ENCODE measurements around the gene NAP1L2. TPM values are rescaled to one million over a fixed set of nuclear protein-coding genes. Genes with fewer than 3 reads are reported as not detected.

NAP1L2 gene, protein sequence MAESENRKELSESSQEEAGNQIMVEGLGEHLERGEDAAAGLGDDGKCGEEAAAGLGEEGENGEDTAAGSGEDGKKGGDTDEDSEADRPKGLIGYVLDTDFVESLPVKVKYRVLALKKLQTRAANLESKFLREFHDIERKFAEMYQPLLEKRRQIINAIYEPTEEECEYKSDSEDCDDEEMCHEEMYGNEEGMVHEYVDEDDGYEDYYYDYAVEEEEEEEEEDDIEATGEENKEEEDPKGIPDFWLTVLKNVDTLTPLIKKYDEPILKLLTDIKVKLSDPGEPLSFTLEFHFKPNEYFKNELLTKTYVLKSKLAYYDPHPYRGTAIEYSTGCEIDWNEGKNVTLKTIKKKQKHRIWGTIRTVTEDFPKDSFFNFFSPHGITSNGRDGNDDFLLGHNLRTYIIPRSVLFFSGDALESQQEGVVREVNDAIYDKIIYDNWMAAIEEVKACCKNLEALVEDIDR
- total RNA-seq: 1 to 10 TPM; 4.5 to 5.7 (median 5.0) TPM

DNA sequence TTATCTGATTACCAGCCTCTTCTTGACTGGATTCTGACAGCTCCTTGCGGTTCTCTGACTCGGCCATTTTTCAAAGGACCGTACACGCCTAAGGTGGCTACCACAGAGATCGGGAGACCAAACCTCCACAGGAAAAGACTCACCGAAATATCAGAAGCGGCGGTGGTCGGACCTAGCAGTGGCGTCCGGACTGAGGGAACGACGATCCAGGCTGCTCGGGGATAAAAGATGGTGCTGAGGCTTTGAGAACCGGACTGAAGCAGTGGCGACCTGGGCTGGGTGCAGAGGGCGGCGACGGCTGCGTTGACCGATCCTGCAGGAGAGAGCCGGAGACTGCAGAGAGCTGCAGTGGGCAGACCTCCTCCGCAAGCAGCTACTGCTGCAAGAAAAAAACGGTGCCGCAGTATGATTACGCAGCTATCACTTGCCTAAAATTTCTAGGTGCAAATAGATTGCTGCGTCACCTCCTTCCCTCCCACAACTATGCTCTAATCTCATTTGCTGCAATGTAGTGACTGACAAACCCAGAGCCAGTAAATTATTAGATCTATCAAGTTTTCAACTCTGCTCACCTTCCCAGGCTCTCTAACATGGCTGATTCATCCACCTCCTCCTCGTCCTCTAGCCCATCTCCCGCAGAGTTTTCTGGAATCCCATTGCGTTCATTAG is at the start of gene NAP1L2:
NAP1L2 (minus strand) TSS at position 426 of the 669 bp plus-strand sequence; CDS start at position 67, 359 bp downstream.
- intact Hi-C loops (cut with DNase I; ENCODE audit: low total_unique reads): no loop called here
- peak; percentile 13 to 84 for DNase-seq (ENCODE audit: low spot score in 2 of 2)
- 0 to 47% methylated on average over 27 to 30 of the region's 30 CpGs for WGBS, 2 donors
- H3K4me3 ChIP-seq (ENCODE audit: low read depth, poor library complexity, severe bottlenecking): peak within 1 kb of the TSS; percentile 28
- TF ChIP-seq POLR2A (IDR thresholded peaks at IDR 0.05): no peak
- TF ChIP-seq, protein P1, sequence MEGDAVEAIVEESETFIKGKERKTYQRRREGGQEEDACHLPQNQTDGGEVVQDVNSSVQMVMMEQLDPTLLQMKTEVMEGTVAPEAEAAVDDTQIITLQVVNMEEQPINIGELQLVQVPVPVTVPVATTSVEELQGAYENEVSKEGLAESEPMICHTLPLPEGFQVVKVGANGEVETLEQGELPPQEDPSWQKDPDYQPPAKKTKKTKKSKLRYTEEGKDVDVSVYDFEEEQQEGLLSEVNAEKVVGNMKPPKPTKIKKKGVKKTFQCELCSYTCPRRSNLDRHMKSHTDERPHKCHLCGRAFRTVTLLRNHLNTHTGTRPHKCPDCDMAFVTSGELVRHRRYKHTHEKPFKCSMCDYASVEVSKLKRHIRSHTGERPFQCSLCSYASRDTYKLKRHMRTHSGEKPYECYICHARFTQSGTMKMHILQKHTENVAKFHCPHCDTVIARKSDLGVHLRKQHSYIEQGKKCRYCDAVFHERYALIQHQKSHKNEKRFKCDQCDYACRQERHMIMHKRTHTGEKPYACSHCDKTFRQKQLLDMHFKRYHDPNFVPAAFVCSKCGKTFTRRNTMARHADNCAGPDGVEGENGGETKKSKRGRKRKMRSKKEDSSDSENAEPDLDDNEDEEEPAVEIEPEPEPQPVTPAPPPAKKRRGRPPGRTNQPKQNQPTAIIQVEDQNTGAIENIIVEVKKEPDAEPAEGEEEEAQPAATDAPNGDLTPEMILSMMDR (IDR thresholded peaks at IDR 0.05): no peak

DNA sequence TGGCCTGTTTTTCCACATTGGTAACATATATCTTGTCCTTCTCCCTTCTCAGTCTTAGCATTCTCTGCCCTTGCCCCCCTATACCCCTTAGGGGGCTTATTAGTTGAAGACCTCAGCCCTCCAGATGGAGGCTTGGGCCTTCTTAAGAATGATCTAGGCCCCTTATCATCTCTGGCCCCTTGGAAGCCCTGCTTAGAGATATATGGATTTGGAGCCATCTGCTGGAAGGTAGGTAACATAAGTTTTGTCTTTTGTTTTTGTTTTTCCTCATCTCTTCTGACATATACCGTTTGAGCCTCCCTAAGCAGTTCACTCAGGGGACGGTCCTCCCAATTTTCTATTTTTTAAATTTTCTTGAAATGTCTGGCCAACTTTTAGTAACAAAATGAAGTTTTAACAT is 48.3 kb upstream of the NAP1L2 start:
- DNase-seq (ENCODE audit: low spot score in 2 of 2): no peak
- intact Hi-C loops (cut with DNase I; ENCODE audit: low total_unique reads): no loop called here
- TF ChIP-seq, protein P1 (IDR thresholded peaks at IDR 0.05): no peak
- no peak for TF ChIP-seq POLR2A (IDR thresholded peaks at IDR 0.05)
- WGBS, 2 donors: 11 to 24% methylated on average over 2 of the region's 2 CpGs
- H3K4me3 ChIP-seq (ENCODE audit: low read depth, poor library complexity, severe bottlenecking): no peak overlapping the region

DNA sequence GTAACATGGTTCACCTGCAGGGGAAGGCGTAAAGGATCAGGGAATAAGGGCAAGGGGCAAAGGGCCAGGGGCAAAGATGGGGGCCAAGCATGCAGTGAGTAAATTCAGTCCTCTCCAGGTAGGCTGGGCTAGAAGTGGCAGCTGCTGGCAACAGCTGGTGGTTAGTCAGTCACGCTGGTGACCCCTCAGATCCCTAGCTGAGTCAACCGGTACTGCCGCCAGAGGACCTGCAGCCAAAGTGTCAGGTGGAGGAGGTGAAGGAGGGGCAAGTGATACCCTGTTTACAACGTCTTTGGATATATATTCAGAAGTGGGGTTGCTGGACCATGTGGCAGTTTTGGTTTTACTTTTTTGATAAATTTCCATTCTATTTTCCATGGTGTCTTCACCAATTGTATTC is 24.6 kb upstream of the NAP1L2 start:
- WGBS, 2 donors: 55 to 59% methylated on average over 5 of the region's 5 CpGs
- TF ChIP-seq, protein P1 (IDR thresholded peaks at IDR 0.05): no peak
- TF ChIP-seq POLR2A (IDR thresholded peaks at IDR 0.05): no peak
- no peak overlapping the region for H3K4me3 ChIP-seq (ENCODE audit: low read depth, poor library complexity, severe bottlenecking)
- DNase-seq (ENCODE audit: low spot score in 2 of 2): no peak
- intact Hi-C loops (cut with DNase I; ENCODE audit: low total_unique reads): no loop called here

DNA sequence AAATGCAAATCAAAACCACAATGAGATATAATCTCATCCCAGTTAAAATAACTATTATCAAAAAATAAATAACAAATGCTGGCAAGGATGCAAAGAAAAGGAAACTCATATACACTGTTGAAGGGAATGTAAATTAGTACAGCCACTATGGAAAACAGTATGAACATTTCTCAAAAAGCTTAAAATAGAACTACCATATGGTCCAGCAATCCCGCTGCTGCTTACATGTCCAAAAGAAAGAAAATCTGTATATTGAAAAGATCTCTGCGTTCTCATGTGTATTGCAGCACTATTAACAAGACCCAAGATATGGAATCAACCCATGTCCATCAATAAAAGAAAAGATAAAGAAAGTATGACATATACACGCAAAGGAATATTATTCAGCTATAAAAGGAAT is 3.0 kb upstream of the NAP1L2 start:
- intact Hi-C loops (cut with DNase I; ENCODE audit: low total_unique reads): no loop called here
- TF ChIP-seq POLR2A (IDR thresholded peaks at IDR 0.05): no peak
- WGBS, 2 donors: 63 to 79% methylated on average over 3 of the region's 3 CpGs
- no peak overlapping the region for H3K4me3 ChIP-seq (ENCODE audit: low read depth, poor library complexity, severe bottlenecking)
- DNase-seq (ENCODE audit: low spot score in 2 of 2): no peak

DNA sequence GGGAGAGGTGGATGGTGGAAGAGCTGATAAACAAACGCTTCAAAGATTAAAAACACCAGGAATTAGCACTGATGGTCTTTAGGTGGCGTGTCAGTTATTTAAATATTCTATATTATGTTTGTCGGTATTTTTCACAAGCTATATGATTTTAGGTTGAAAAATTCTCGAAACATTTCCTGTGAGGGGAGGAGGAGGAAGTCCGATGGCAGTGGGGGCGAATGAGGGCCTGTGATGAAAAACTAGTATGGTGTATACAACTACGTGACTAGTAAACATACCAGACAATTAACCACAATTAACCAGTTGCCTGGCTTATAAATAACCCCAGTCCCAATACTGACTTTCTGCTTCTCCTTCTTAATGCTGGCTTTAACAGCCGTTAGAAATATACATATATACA is 595 bp upstream of the NAP1L2 start:
- no peak for DNase-seq (ENCODE audit: low spot score in 2 of 2)
- no peak for TF ChIP-seq POLR2A (IDR thresholded peaks at IDR 0.05)
- TF ChIP-seq, protein P1 (IDR thresholded peaks at IDR 0.05): no peak
- no peak overlapping the region for H3K4me3 ChIP-seq (ENCODE audit: low read depth, poor library complexity, severe bottlenecking)
- WGBS, 2 donors: 25 to 48% methylated on average over 8 of the region's 8 CpGs
- intact Hi-C loops (cut with DNase I; ENCODE audit: low total_unique reads): no loop called here

DNA sequence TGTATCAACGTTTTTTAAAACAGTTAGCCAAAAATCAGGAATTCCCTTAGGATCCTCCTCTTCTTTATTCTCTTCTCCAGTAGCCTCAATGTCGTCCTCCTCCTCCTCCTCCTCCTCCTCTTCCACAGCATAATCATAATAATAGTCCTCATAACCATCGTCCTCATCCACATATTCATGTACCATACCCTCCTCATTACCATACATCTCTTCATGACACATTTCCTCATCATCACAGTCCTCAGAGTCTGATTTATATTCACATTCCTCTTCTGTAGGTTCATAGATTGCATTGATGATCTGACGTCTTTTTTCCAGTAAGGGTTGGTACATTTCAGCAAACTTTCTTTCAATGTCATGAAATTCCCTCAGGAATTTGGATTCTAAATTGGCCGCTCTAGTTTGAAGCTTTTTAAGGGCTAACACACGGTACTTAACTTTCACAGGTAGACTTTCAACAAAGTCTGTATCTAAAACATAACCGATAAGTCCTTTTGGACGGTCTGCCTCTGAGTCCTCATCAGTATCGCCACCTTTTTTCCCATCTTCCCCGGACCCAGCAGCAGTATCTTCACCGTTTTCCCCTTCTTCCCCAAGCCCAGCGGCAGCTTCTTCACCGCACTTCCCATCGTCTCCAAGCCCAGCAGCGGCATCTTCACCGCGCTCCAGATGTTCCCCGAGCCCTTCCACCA is 771 bp downstream of the NAP1L2 start:
- peak overlapping the region; percentile 28 for H3K4me3 ChIP-seq (ENCODE audit: low read depth, poor library complexity, severe bottlenecking)
- DNase-seq (ENCODE audit: low spot score in 2 of 2): no peak
- 2 to 29% methylated on average over 18 of the region's 18 CpGs for WGBS, 2 donors
- no peak for TF ChIP-seq POLR2A (IDR thresholded peaks at IDR 0.05)
- TF ChIP-seq, protein P1 (IDR thresholded peaks at IDR 0.05): no peak
- intact Hi-C loops (cut with DNase I; ENCODE audit: low total_unique reads): no loop called here

All from lower leg skin (tissue), 4 donors.